ENCODE results near the gene GP5.

GP5 gene

DNA sequence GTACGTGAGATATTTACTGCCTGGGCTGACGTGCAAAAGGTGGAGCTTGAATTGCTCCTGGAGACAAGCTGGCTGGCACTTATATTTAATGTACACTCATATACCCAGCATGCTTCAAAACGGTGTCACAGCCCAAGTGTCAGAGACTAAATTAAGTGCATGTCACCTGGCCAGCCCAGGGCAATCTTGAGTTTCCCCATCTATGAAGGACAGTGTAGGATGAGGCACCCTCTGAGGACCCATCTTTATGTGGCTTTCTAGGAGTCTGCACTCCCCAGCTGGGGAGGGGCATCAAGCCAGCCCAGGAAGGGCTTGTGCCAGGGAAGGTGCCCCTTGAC lies 34.8 kb downstream of the GP5 start:
- Mint-ChIP-seq H3K4me3 (no peak overlapping the region), H3K4me1 (no peaks in the 10 kb centered on the region), H3K9me3 (no peaks in the 10 kb centered on the region), H3K27me3 (peaks cover 22% of the 10 kb centered on the region), H3K36me3 (no peaks in the 10 kb centered on the region), H3K27ac (no peak overlapping the region)
- DNase-seq (ENCODE audit: low spot score in 2 of 2) (no peak), ATAC-seq (ENCODE audit: low read depth) (no peak)

DNA sequence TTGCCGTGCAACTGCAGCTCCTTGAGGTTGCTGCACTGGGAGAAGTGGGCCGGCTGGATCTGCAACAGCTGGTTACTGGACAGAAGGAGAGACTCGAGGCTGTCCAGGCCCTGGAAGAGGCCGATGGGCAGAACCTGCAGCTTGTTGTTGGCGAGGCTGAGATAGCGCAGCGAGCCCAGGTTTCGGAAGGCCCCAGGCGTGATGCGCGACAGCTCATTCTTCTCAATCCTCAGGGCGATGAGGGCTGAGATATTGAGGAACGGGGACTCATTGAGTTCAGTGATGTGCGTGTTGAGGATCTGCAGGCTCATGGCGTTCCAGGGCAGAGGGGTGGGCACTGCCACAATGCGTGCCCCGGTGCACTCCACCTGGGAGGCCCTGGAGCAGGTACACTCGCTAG lies 38.5 kb downstream of the GP5 start:
- Mint-ChIP-seq H3K9me3 (no peaks in the 10 kb centered on the region), H3K27me3 (peaks cover 12% of the 10 kb centered on the region), H3K36me3 (no peaks in the 10 kb centered on the region), H3K4me3 (no peak overlapping the region), H3K4me1 (no peaks in the 10 kb centered on the region), H3K27ac (no peak overlapping the region)
- DNase-seq (ENCODE audit: low spot score in 2 of 2) (no peak), ATAC-seq (ENCODE audit: low read depth) (no peak)

DNA sequence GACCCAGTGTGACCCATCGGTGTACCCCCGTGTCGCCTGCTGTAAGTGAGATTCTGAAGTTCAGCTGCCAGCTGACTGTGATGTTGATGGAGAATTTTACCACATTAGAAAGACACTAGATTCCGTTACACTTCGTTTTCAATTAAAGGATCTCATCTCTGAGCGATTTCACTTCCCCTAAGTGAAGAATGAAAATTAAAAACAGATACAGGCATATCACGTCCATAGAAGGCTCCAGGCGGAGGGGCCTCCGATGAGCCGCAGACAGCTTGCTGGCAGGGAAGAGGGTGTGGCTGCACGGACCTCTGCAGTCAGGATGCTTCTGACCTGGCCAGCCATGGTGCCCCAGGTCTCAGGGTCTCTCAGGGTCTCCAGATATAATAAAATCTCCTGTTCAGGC lies 41.4 kb downstream of the GP5 start:
- H3K27ac Mint-ChIP-seq = no peak overlapping the region
- H3K36me3 Mint-ChIP-seq = no peaks in the 10 kb centered on the region
- peaks cover 12% of the 10 kb centered on the region for H3K27me3 Mint-ChIP-seq
- H3K4me3 Mint-ChIP-seq = no peak overlapping the region
- H3K4me1 Mint-ChIP-seq = no peaks in the 10 kb centered on the region
- no peak for ATAC-seq (ENCODE audit: low read depth)
- DNase-seq (ENCODE audit: low spot score in 2 of 2) = no peak
- H3K9me3 Mint-ChIP-seq = no peaks in the 10 kb centered on the region

DNA sequence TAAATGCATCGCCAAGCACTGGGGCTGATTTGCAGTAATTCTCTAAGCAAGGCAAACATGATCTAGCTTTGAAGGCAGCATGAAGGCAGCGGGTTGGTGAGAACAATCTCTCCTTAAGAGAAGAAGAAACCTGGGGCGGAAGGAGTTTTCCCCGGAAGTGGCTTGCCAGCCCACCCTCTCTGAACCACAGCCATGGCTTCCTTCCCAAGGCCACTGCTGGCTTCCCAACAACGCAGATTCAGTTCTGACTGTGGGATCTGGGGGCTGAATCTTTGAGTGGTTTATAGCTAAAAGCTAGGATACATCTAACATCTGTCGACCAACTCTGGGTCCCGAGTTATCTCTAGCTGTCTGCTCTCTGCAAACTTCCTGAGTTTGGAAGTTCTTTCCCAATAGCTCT lies 43.7 kb downstream of the GP5 start:
- H3K36me3 Mint-ChIP-seq = no peaks in the 10 kb centered on the region
- H3K4me3 Mint-ChIP-seq = no peak overlapping the region
- ATAC-seq (ENCODE audit: low read depth) = no peak

DNA sequence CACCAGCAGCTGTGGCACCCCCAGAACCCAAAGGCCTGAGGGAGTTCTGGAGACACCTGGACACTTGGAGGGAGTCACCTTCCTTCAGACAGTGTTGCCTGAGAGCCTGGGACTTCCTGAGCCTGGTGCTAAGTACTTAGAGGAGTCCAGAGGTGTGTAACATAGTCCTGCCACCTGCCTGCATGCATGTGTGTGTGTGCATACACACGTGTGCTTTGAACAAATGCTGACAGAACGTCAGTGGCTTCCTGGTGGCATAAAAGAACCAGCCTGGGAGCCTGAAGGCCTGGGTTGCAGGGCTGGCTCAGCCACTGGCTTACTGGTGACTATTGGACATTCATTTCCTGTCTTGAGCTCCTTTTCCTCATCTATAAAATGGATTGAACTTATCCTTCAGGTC lies 44.8 kb downstream of the GP5 start:
- DNase-seq (ENCODE audit: low spot score in 2 of 2) = no peak
- Mint-ChIP-seq H3K4me3 (no peak overlapping the region), H3K36me3 (no peaks in the 10 kb centered on the region), H3K27me3 (peaks cover 6% of the 10 kb centered on the region), H3K9me3 (no peaks in the 10 kb centered on the region), H3K27ac (no peak overlapping the region), H3K4me1 (no peaks in the 10 kb centered on the region)
- ATAC-seq (ENCODE audit: low read depth) = no peak

More for the DNA sequence above, 43.7 kb downstream of the GP5 start:
- peaks cover 12% of the 10 kb centered on the region for H3K27me3 Mint-ChIP-seq
- H3K9me3 Mint-ChIP-seq = no peaks in the 10 kb centered on the region
- DNase-seq (ENCODE audit: low spot score in 2 of 2) = no peak
- H3K27ac Mint-ChIP-seq = no peak overlapping the region
- no peaks in the 10 kb centered on the region for H3K4me1 Mint-ChIP-seq

DNA sequence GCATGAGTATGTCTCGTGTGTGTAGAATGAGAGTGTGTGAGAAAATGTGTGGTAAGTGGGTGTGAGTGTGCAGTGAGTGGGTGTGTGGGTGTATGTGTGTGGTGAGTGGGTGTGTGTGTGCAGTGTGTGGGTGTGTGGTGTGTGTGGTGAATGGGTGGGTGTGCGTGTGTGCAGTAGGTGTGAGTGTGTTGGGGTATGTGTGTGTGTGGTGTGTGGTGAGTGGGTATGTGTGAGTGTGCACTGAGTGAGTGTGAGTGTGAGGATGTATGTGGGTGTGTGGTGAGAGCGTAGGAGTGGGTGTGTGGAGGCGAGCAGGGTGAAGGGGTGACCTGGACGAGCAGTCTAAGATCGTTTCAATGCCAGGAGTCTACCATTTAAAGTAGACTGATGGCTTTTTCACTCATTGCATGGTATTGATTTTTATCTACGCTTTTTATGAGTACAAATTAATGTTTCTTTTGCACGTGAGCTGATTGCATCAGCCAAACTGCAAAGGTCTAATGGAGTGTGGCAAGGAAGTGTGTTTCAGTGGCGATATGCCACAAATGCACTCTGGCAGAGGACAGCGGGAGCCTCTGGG lies 46.3 kb downstream of the GP5 start:
- no peaks in the 10 kb centered on the region for H3K4me1 Mint-ChIP-seq
- DNase-seq (ENCODE audit: low spot score in 2 of 2) (no peak), ATAC-seq (ENCODE audit: low read depth) (no peak)
- no peak overlapping the region for H3K27ac Mint-ChIP-seq
- H3K4me3 Mint-ChIP-seq = no peak overlapping the region
- H3K9me3 Mint-ChIP-seq = no peaks in the 10 kb centered on the region
- peaks cover 3% of the 10 kb centered on the region for H3K27me3 Mint-ChIP-seq
- H3K36me3 Mint-ChIP-seq = no peaks in the 10 kb centered on the region

DNA sequence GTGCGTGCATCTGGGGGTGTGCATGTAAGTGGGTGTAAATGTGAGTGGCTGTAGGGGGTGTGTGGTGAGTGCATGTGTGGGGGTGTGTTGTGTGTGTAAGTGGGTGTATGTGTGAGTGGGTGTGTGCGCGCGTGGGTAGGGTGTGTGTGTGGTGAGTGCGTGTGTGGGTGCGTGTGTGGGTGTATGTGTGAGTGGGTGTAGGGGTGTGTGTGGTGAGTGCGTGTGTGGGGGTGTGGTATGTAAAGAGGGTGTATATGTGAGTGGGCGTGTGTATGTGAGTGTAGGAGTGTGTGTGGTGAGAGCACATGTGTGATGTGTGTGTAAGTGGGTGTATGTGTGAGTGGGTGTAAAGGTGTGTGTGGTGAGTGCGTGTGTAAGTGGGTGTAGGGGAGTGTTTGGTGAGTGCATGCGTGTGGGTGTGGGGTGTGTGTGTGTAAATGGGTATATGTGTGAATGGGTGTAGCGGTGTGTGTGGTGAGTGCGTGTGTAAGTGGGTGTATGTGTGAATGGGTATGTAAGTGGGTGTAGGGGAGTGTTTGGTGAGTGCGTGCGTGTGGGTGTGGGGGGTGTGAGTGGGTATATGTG lies 47.0 kb downstream of the GP5 start:
- DNase-seq (ENCODE audit: low spot score in 2 of 2) = no peak
- no peak for ATAC-seq (ENCODE audit: low read depth)
- Mint-ChIP-seq H3K9me3 (no peaks in the 10 kb centered on the region), H3K27me3 (peaks cover 3% of the 10 kb centered on the region), H3K36me3 (no peaks in the 10 kb centered on the region), H3K27ac (no peak overlapping the region), H3K4me1 (no peaks in the 10 kb centered on the region), H3K4me3 (no peak overlapping the region)

DNA sequence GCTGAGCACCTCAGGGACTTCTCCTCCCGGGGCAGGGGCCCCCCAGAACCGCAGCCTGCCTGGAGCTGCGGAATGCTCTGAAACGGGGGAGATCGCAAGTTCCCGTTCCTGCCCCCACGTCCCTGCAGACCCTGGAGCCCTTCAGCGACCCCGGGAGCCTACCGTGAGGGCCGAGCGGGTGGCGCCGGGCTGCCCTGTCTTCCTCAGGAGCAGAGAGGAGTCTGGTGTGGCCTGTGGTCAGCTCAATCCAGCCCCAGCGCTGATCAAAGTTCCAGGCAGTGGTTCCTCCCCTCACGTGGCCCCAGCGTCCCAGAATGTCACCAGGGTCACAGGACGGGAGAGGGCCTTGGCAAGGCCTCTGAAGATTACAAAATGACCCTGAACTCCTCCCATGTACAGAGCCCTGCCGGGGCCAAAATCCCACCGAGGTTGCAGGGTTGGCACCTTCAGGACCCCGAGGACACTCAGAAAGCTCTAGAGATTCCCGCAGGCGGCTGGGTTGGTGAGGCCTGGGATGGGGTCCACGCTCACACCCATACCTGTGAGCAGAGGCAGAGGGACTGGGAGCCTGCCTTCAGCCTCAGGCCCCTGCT lies 47.9 kb downstream of the GP5 start, which contains the start of gene CPN2:
Gene CPN2, minus strand, starts transcription at position 249 of the 593 bp plus-strand sequence. CDS start 8,626 bp downstream, outside the sequence.
- Mint-ChIP-seq H3K4me3 (no peak within 1 kb of the TSS), H3K9me3 (no peaks in the 10 kb centered on the region), H3K4me1 (no peaks in the 10 kb centered on the region), H3K36me3 (no peaks in the 10 kb centered on the region), H3K27ac (no peak within 1 kb of the TSS), H3K27me3 (peaks cover 4% of the 10 kb centered on the region)
- ATAC-seq (ENCODE audit: low read depth) = no peak
- no peak for DNase-seq (ENCODE audit: low spot score in 2 of 2)

DNA sequence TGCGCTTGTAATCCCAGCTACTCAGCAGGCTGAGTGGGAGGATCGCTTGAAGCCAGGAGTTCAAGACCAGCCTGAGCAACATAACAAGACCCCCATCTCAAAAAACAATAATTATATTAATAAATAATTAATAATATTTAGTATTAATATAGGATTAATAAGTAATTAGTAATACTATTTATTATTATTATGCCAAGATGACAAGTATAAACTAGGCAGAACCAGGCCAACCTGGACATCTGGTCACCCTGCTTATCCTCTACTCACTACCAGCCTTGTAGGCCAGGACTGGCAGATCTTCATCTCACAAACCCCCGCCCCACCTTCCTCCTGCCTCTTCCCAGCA lies 48.4 kb downstream of the GP5 start:
- Mint-ChIP-seq H3K27ac (no peak overlapping the region), H3K27me3 (peaks cover 4% of the 10 kb centered on the region), H3K4me1 (no peaks in the 10 kb centered on the region), H3K4me3 (no peak overlapping the region), H3K36me3 (no peaks in the 10 kb centered on the region), H3K9me3 (no peaks in the 10 kb centered on the region)
- ATAC-seq (ENCODE audit: low read depth) (no peak), DNase-seq (ENCODE audit: low spot score in 2 of 2) (no peak)

DNA sequence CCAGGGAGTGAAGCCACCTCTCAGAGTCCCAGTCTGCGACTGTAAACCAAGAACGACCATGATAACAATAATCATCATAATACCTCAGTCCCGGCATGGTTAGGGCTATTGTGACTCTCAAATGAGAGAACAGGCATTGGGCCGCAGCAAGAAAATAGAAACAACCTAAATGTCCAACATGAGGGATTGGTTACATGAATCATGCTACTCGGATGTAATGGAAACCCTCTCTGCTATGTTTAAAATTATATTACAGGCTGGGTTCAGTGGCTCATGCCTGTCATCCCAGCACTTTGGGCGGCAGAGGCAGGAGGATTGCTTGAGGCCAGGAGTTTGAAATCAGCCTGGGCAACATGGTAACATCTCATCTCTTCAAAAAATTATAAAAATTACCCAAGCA lies 50.7 kb downstream of the GP5 start:
- Mint-ChIP-seq H3K27me3 (peaks cover 6% of the 10 kb centered on the region), H3K4me3 (no peak overlapping the region), H3K27ac (no peak overlapping the region), H3K4me1 (no peaks in the 10 kb centered on the region), H3K9me3 (no peaks in the 10 kb centered on the region), H3K36me3 (no peaks in the 10 kb centered on the region)
- no peak for ATAC-seq (ENCODE audit: low read depth)
- DNase-seq (ENCODE audit: low spot score in 2 of 2) = no peak

DNA sequence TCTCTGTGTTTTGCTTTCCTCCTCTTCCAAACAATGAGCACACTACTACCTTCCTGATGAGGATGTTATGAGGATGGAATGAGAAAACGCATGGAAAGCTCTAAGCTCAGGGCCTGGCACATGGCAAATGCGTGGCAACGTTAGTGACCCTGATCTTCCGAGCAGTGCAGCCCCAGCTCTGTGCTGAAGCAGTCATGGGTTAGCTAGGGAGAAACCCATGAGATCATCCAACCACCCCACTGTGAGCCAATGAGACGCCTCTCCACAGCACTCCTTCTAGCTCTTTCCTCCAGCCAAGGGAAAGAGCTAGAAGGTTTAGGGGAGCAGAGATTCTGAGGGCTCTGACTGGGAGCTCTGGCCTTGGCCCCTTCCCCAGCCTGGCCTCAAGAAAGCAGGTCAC lies 52.4 kb downstream of the GP5 start:
- DNase-seq (ENCODE audit: low spot score in 2 of 2) (no peak), ATAC-seq (ENCODE audit: low read depth) (no peak)
- Mint-ChIP-seq H3K4me3 (no peak overlapping the region), H3K9me3 (no peaks in the 10 kb centered on the region), H3K36me3 (no peaks in the 10 kb centered on the region), H3K4me1 (peaks cover 5% of the 10 kb centered on the region), H3K27ac (no peak overlapping the region), H3K27me3 (peaks cover 12% of the 10 kb centered on the region)

DNA sequence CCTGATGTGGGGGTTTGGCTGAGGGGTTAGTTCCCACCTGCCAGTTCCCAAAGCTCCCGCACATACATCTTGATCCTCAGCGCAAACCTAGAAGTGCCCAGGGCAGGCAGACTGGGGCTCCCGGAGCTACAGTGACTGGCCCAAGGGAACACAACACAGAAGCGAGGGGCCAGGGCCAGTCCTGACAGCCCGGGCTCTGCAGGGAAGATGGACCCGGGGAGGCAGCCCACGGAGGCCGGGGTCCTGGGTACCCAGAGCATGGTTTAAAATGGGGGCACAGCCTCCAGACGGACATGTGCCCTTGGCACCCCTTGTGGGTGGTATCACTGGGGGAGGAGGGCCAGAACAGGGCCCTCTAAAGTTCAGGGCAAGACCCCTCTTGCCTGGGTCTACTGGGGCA lies 53.0 kb downstream of the GP5 start:
- H3K9me3 Mint-ChIP-seq = no peaks in the 10 kb centered on the region
- no peak overlapping the region for H3K27ac Mint-ChIP-seq
- DNase-seq (ENCODE audit: low spot score in 2 of 2) = no peak
- H3K36me3 Mint-ChIP-seq = no peaks in the 10 kb centered on the region
- peaks cover 14% of the 10 kb centered on the region for H3K27me3 Mint-ChIP-seq
- H3K4me3 Mint-ChIP-seq = no peak overlapping the region
- peaks cover 5% of the 10 kb centered on the region for H3K4me1 Mint-ChIP-seq
- no peak for ATAC-seq (ENCODE audit: low read depth)
